IMR-90 (cell line): Measurements from ENCODE around the gene BBS12. TPM values are rescaled to one million over a fixed set of nuclear protein-coding genes. Genes with fewer than 3 reads are reported as not detected.

Experiments
- ATAC-seq: fragments of 200-7000 bp; cut with Tn5 transposase; 2 replicates; pipeline ENCODE4 v1.9.1; 2020; ENCODE audit warnings: low read depth, mild to moderate bottlenecking, moderate library complexity
- BruUV-seq: library from RNA; stranded (reverse); fragments of 400-500 nt; replicated peaks from 2 replicates; lab custom pipeline; 2021; lab: Mats Ljungman, UMichigan
- CTCF ChIA-PET: fragments of 300-600 bp; formaldehyde crosslinking; extraction: SDS; loops from one replicate; lab custom pipeline; 2021; ENCODE audit warnings: antibody characterized with exemption; lab: Yijun Ruan, JAX
- POLR2A ChIA-PET: fragments of 300-600 bp; sonication (Branson Sonifier 250); formaldehyde crosslinking; loops from one replicate; lab custom pipeline; 2022; ENCODE audit warnings: antibody characterized with exemption; ENCODE audit not compliant: unreplicated experiment; lab: Charles Lee
- DNase-seq: peaks from one replicate; pipeline ENCODE4 v3.0.0; 2013
- H2AFZ ChIP-seq: replicated peaks from 2 replicates; pipeline ENCODE3; 2013; ENCODE audit warnings: low read length, mild to moderate bottlenecking; ENCODE audit not compliant: poor library complexity
- H2AK5ac ChIP-seq: 2 replicates; pipeline ENCODE4 v1.6.1; 2013; ENCODE audit warnings: low read depth, low read length, inconsistent platforms
- H2AK9ac ChIP-seq: replicated peaks from 2 replicates; pipeline ENCODE3; 2013; ENCODE audit warnings: mild to moderate bottlenecking, low read depth, low read length, moderate library complexity; ENCODE audit not compliant: poor library complexity
- H2BK120ac ChIP-seq: 2 replicates; pipeline ENCODE4 v1.6.1; 2013; ENCODE audit warnings: low read depth, low read length, inconsistent platforms
- H2BK15ac ChIP-seq: 3 replicates; pipeline ENCODE4 v1.6.1; 2013; ENCODE audit warnings: low read depth, low read length, inconsistent platforms
- H2BK20ac ChIP-seq: 2 replicates; pipeline ENCODE4 v1.6.1; 2013; ENCODE audit warnings: low read depth, mild to moderate bottlenecking, inconsistent platforms, low read length, moderate library complexity
- H2BK5ac ChIP-seq: 2 replicates; pipeline ENCODE4 v1.6.1; 2013; ENCODE audit warnings: mild to moderate bottlenecking, low read depth, low read length, inconsistent platforms; ENCODE audit not compliant: poor library complexity, severe bottlenecking
- H3K14ac ChIP-seq: replicated peaks from 2 replicates; pipeline ENCODE4 v1.6.1; 2013; ENCODE audit warnings: low read depth, low read length, inconsistent platforms
- H3K18ac ChIP-seq: 2 replicates; pipeline ENCODE4 v1.6.1; 2013; ENCODE audit warnings: low read depth, low read length, control low read depth
- H3K23ac ChIP-seq: 2 replicates; pipeline ENCODE4 v1.6.1; 2013; ENCODE audit warnings: low read depth, low read length, inconsistent platforms
- H3K27ac ChIP-seq: 2 replicates; pipeline ENCODE4 v1.5.1; 2013; ENCODE audit warnings: mild to moderate bottlenecking, control low read depth, low read length; ENCODE audit not compliant: insufficient read depth
- H3K27me3 ChIP-seq: 2 replicates; pipeline ENCODE4 v1.6.1; 2013; ENCODE audit warnings: low read length; ENCODE audit not compliant: control insufficient read depth, insufficient read depth
- H3K36me3 ChIP-seq: 2 replicates; pipeline ENCODE4 v1.6.1; 2013; ENCODE audit warnings: low read length, mixed read lengths; ENCODE audit not compliant: control insufficient read depth, insufficient read depth
- H3K4ac ChIP-seq: 2 replicates; pipeline ENCODE4 v1.6.1; 2013; ENCODE audit warnings: low read depth, low read length, inconsistent platforms
- H3K4me1 ChIP-seq: 2 replicates; pipeline ENCODE4 v1.6.1; 2013; ENCODE audit warnings: low read length, mixed read lengths; ENCODE audit not compliant: control insufficient read depth, insufficient read depth
- H3K4me2 ChIP-seq: 2 replicates; pipeline ENCODE4 v1.6.1; 2013; ENCODE audit warnings: low read depth, mild to moderate bottlenecking, control low read depth, low read length, moderate library complexity
- H3K4me3 ChIP-seq: 2 replicates; pipeline ENCODE4 v1.5.1; 2013; ENCODE audit warnings: low read depth, mild to moderate bottlenecking, control low read depth, low read length, moderate library complexity; ENCODE audit not compliant: insufficient read depth
- H3K56ac ChIP-seq: 2 replicates; pipeline ENCODE4 v1.6.1; 2013; ENCODE audit warnings: low read length, inconsistent platforms; ENCODE audit not compliant: insufficient read depth; ENCODE audit errors: extremely low read depth
- H3K79me1 ChIP-seq, 2 experiments: 2 replicates each; pipeline ENCODE4 v1.6.1; 2013; ENCODE audit warnings: low read length in 2 of 2, inconsistent platforms in 1 of 2, low read depth in 1 of 2
- H3K9ac ChIP-seq: 2 replicates; pipeline ENCODE4 v1.6.1; 2013; ENCODE audit warnings: low read depth, low read length, control low read depth
- H3K9me1 ChIP-seq: 2 replicates; pipeline ENCODE4 v1.6.1; 2013; ENCODE audit warnings: low read length, inconsistent platforms; ENCODE audit not compliant: insufficient read depth
- H3K9me3 ChIP-seq: 2 replicates; pipeline ENCODE4 v1.6.1; 2013; ENCODE audit warnings: low read length; ENCODE audit not compliant: control insufficient read depth, insufficient read depth
- H4K20me1 ChIP-seq: 2 replicates; pipeline ENCODE4 v1.6.1; 2013; ENCODE audit warnings: low read length, inconsistent platforms; ENCODE audit not compliant: insufficient read depth
- H4K5ac ChIP-seq: 2 replicates; pipeline ENCODE4 v1.6.1; 2013; ENCODE audit warnings: mild to moderate bottlenecking, low read depth, low read length, control low read depth
- H4K8ac ChIP-seq, 2 experiments: 2 replicates each; pipeline ENCODE4 v1.6.1; 2013; ENCODE audit warnings: low read depth in 2 of 2, low read length in 2 of 2, control low read depth in 1 of 2, inconsistent platforms in 1 of 2
- H4K91ac ChIP-seq: 2 replicates; pipeline ENCODE4 v1.6.1; 2013; ENCODE audit warnings: low read depth, low read length, inconsistent platforms; ENCODE audit not compliant: insufficient read depth
- CEBPB ChIP-seq: IDR thresholded peaks from 2 replicates; pipeline ENCODE4 v1.6.1; 2012; ENCODE audit warnings: low read depth, low read length, improper control_type of control experiment
- RFX5 ChIP-seq: IDR thresholded peaks from 2 replicates; pipeline ENCODE4 v1.8.0; 2012; ENCODE audit warnings: low read depth, mild to moderate bottlenecking, low read length, moderate library complexity
- WGBS, 2 experiments: methylation state at CpG; one replicate each; pipeline versions ENCODE4 v1.1.5 to v1.1.7; 2013; ENCODE audit warnings: missing lambda C conversion rate in 2 of 2; ENCODE audit not compliant: insufficient read length in 1 of 2; ENCODE audit errors: extremely low coverage in 2 of 2; 5-methylcytosine and 5-hydroxymethylcytosine counted together
- dilution Hi-C: fragments of 300-500 bp; cut with HindIII; formaldehyde crosslinking; loops from one replicate; pipeline ENCODE4 v1.14.3; 2018; ENCODE audit warnings: low sequenced_read_pairs; ENCODE audit not compliant: unreplicated experiment
- in situ Hi-C: fragments of 300-500 bp; cut with MboI; formaldehyde crosslinking; loops from 3 replicates; pipeline ENCODE4 v1.14.3; 2019; ENCODE audit warnings: low sequenced_read_pairs, inconsistent platforms, mixed read lengths
- intact Hi-C: fragments of 100-400 bp; cut with micrococcal nuclease; formaldehyde crosslinking; loops from 2 replicates; pipeline ENCODE4 v1.10.0; 2022
- polyA plus RNA-seq, 3 experiments: library from polyadenylated mRNA; depleted of rRNA; stranded (reverse); fragments of >200 nt; gene quantifications; 2 replicates each; pipeline ENCODE4 v1.2.3, GENCODE V29; 2012; ENCODE audit warnings: low replicate concordance in 1 of 3
- total RNA-seq: library from RNA; depleted of rRNA; stranded (reverse); fragments of >200 nt; gene quantifications from 2 replicates; pipeline ENCODE4 v1.2.3, GENCODE V29; 2012

The BBS12 gene
- total and polyA plus RNA-seq, 2 of the 4 experiments (the other 2 are of a cell fraction), result 1.1 to 5.9 TPM

DNA sequence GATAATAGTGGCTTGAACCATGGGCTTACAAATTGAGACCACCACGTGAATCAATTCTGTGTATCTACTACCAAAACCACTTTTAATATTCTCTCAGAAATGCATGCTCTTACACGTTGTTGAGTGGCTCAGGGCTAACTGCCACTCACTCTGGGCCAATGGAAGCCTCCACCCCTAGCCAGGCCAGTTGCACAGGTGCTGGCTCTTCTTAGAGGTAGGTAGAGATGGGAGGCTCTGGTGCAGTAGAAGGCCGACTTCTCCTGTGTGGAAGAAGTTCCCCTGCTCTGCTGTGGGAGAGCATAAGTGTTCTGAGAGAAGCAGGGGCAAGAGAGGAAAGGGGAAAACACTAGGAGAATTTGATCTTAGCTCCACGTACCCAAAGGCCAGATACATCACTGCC lies 25.0 kb upstream of the BBS12 start:
- H2BK15ac ChIP-seq, result no peak overlapping the region
- H3K9me1 ChIP-seq, result no peaks in the 10 kb centered on the region
- no peaks in the 10 kb centered on the region for H4K20me1 ChIP-seq
- ChIA-PET POLR2A (no interaction called here), CTCF (interaction anchor here (0.6 kb wide), 1 partner anchor 1400 kb away, joined by 10 read pairs; no protein-coding TSS in a partner anchor)
- intact Hi-C loops (loop anchor here (10.0 kb wide), 1 partner anchor 803 kb away; no protein-coding TSS in a partner anchor), in situ Hi-C loops (loop anchor here (25.0 kb wide), 1 partner anchor 795 kb away; no protein-coding TSS in a partner anchor), dilution Hi-C loops (no loop called here)
- no peaks in the 10 kb centered on the region for H3K9me3 ChIP-seq
- no peak overlapping the region for H3K4me2 ChIP-seq
- H3K4ac ChIP-seq, result no peak overlapping the region
- no TSS peak for BruUV-seq
- WGBS, 2 experiments, result no CpG with 5 or more reads among the region's 4 CpGs
- no peak overlapping the region for H4K5ac ChIP-seq
- no peak overlapping the region for H3K27ac ChIP-seq
- H2BK5ac ChIP-seq, result no peak overlapping the region
- H2AK5ac ChIP-seq, result no peak overlapping the region
- no peak overlapping the region for H4K8ac ChIP-seq
- H3K4me1 ChIP-seq, result no peaks in the 10 kb centered on the region
- no peak for DNase-seq
- H3K18ac ChIP-seq, result no peak overlapping the region
- no peak overlapping the region for H4K91ac ChIP-seq
- no peak overlapping the region for H2BK20ac ChIP-seq
- H3K4me3 ChIP-seq, result no peak overlapping the region
- no peak overlapping the region for H3K23ac ChIP-seq
- H3K27me3 ChIP-seq, result no peaks in the 10 kb centered on the region
- H3K36me3 ChIP-seq, result no peaks in the 10 kb centered on the region
- no peak for TF ChIP-seq CEBPB
- no peak for TF ChIP-seq RFX5
- H3K56ac ChIP-seq, result no peak overlapping the region
- H3K79me1 ChIP-seq, result no peaks in the 10 kb centered on the region
- H2AFZ ChIP-seq, result no peak overlapping the region
- ATAC-seq, result no peak
- H3K9ac ChIP-seq, result no peak overlapping the region
- H2BK120ac ChIP-seq, result no peak overlapping the region
- no peak overlapping the region for H3K14ac ChIP-seq
- no peak overlapping the region for H2AK9ac ChIP-seq
